GM12892 (cell line): ENCODE results near the gene SCLY. TPM values are rescaled to one million over a fixed set of nuclear protein-coding genes. Genes with fewer than 3 reads are reported as not detected.

ENCODE experiments used
- DNase-seq: peaks from one replicate; pipeline ENCODE4 v3.0.0; 2011; ENCODE audit not compliant: insufficient read length
- FAIRE-seq: peaks from 2 replicates; lab custom pipeline; 2011; peaks lifted over from hg19 to GRCh38; lab: Jason Lieb, UNC
- POLR2A ChIP-seq: IDR thresholded peaks from 2 replicates; pipeline ENCODE4 v1.6.1; 2011; ENCODE audit warnings: low read depth, low read length, control low read depth
- POLR2AphosphoS5 ChIP-seq: IDR thresholded peaks from 2 replicates; pipeline ENCODE4 v1.6.1; 2011; ENCODE audit warnings: low read depth, low read length, control low read depth
- TAF1 ChIP-seq: IDR thresholded peaks from 2 replicates; pipeline ENCODE4 v1.6.1; 2011; ENCODE audit warnings: low read depth, mild to moderate bottlenecking, control low read depth, low read length, borderline replicate concordance
- polyA plus RNA-seq: library from polyadenylated mRNA; unstranded; fragments of >200 nt; gene quantifications from one replicate; pipeline ENCODE4 v1.2.1, GENCODE V29; 2012; ENCODE audit warnings: missing spikeins, inconsistent platforms; ENCODE audit not compliant: missing spikeins

Gene SCLY, protein sequence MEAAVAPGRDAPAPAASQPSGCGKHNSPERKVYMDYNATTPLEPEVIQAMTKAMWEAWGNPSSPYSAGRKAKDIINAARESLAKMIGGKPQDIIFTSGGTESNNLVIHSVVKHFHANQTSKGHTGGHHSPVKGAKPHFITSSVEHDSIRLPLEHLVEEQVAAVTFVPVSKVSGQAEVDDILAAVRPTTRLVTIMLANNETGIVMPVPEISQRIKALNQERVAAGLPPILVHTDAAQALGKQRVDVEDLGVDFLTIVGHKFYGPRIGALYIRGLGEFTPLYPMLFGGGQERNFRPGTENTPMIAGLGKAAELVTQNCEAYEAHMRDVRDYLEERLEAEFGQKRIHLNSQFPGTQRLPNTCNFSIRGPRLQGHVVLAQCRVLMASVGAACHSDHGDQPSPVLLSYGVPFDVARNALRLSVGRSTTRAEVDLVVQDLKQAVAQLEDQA
- polyA plus RNA-seq, result 19.4 TPM

DNA sequence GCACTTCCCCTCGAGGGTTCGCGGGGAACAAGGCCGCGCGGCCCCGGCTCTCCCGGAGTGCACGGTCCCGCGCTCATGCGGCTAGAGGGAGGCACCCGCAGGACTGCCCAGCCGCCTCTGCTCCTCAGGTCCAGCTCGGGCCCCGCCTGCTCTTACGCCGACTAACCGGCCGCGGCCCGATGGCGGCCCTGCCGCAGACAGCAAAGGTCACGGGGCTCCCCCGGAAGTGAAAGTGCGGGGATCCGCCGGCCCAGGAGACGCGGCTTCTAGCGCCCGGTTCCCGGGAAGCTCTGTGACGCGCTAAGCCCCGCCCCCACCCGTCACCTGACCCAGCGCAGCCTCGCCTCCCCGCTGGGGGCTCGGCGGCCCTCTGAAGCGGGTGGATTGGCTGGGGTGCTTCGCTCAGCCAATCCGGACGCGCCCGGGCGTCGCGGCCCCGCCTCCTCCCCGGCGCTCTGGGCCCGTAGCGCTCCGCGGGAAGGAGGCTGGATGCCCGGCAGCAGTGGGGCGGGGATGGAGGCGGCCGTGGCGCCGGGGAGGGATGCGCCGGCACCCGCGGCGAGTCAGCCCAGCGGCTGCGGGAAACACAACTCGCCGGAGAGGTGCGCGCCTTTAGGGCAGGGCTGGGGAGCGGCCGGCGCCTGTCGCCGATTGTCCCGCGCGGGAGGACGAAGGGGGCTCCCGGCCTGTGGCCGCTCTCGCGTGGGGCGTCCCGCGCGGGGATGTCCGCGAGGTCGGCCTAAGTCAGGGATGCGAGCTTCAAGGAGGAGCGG is at the start of gene SCLY:
TSS of gene SCLY (plus strand) at position 460 of the 773 bp plus-strand sequence. CDS start at position 514, 54 bp downstream.
- peak; percentile 98 for FAIRE-seq
- TF ChIP-seq POLR2AphosphoS5 (0 out of 2 replicates have a peak, but pooled peaks have one; percentile 33), TAF1 (peak; percentile 47), POLR2A (peak; percentile 80; the same call in 1 of the 2 replicates)
- peak; percentile 98 for DNase-seq

DNA sequence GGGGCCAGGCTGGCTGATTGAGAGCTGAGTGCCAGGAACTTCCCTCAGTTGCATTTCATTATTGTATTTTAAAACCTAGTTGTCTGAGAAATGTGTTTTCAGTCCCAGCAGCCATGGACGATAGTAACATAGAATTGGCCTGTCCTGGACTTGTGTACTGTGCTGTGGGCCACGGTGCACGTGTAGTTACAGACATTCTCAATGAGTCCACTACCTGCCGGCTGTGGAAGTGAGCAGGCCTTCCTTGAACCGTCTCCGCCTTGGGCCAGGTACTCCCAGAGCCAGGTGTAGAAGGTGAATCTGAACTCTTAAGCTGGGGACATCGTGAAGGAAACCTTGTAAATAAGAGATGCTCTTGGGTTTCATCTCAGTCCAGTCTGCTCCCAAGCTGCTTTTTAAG is 47.0 kb upstream of the SCLY start:
- TF ChIP-seq POLR2A, result no peak
- no peak for TF ChIP-seq POLR2AphosphoS5
- no peak for TF ChIP-seq TAF1
- FAIRE-seq (no peak), DNase-seq (no peak)

DNA sequence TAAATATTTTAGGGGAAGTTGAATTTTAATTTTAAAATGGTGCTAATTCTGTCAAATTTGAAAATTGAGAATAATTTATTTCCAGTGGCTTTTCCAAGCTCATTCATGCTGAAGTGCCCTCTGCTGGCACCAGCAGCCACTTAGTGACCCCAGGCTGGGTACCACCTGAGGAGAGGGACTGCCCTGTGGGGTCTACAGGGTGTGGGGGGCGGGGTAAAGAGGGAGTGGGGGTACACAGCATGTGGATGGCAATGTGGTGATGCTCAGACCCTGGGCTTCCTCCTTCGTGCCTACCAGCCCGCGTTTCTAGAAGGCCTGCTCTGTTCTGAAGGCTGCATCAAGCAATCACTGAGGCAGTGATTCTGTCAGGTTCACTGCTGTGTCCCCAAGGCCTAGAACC is 45.1 kb upstream of the SCLY start:
- TF ChIP-seq POLR2AphosphoS5, result no peak
- TF ChIP-seq TAF1, result no peak
- no peak for TF ChIP-seq POLR2A
- no peak for FAIRE-seq
- DNase-seq, result no peak

DNA sequence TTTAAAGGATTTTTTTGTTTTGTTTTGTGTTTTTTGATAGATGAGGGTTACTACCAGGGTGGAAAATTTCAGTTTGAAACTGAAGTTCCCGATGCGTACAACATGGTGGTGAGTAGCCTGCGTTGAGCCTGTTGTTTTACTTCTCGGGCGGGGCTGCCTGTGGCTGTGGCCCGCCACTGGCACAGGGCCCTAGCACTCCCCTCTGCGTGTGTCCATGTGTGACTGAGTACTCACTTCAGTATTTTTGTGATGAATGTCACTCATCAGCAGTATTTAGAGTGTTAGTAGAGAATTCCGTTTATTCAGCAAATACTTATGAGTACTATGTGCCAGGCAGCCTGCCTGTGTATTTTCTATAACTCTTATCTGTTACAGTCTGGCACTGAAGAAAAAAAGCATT is 44.3 kb upstream of the SCLY start:
- FAIRE-seq, result no peak
- TF ChIP-seq POLR2A, result no peak
- no peak for TF ChIP-seq TAF1
- no peak for TF ChIP-seq POLR2AphosphoS5

DNA sequence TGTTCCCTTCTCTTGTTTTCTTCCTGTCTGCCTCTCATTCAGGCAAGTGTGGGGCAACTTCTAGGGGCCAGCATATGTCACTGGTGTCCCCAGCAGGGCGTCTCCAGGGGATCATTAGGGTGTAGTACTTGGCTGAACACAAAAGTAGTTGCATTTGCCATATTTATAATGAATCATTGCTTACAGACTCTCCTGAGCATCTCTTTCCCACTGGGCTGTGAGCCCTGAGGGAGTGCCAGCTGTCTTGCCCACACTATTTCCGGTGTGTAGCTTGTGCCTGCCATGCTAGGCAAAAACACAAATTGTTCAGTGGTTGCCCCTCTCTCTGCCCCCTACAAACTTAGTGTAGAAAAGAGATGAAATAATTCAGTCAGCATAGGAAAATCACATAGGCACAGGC is 40.8 kb upstream of the SCLY start:
- TF ChIP-seq TAF1 (no peak), POLR2AphosphoS5 (no peak), POLR2A (no peak)
- no peak for DNase-seq
- FAIRE-seq, result no peak

More for the DNA sequence above, 44.3 kb upstream of the SCLY start:
- DNase-seq, result no peak

DNA sequence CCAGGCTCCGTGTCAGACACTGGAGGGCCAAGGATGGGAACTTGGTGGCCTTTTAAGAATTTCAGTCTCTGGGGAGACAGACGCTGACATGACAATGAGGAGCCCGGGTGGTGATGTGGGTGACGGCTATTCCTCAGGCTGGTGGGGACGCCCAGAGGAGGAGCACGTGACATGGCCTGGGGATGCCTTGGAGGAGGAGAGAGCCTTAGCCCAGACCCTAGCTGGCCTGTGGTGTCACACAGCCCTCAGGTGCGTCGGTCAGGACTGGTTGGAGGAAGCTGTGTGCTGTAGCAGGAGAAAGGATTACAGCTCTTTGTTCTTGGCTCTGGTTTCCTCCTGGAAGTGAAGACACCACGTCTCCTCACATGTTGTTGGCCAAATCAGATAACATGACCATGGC is 40.0 kb upstream of the SCLY start:
- DNase-seq (no peak), FAIRE-seq (no peak)
- TF ChIP-seq POLR2AphosphoS5 (no peak), TAF1 (no peak), POLR2A (no peak)

DNA sequence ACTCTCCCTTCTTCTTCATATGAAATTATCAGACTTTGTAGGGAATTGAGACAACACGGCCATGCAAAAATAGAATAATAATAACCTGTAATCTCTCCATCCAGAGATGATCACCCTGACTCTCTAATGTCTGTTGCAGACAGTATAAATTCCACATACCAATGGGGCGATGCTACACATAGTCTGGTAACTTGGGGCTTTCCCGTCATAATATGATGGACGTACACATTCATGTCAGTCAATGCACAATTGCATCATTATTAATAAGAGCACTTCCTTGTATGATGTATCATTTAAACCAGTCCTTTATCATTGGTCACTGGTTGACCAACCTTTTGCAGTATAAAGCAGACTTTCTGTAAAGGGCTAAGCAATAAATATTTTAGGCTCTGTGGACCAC is 39.5 kb upstream of the SCLY start:
- no peak for FAIRE-seq
- DNase-seq, result no peak
- TF ChIP-seq POLR2AphosphoS5, result no peak
- no peak for TF ChIP-seq POLR2A
- TF ChIP-seq TAF1, result no peak

DNA sequence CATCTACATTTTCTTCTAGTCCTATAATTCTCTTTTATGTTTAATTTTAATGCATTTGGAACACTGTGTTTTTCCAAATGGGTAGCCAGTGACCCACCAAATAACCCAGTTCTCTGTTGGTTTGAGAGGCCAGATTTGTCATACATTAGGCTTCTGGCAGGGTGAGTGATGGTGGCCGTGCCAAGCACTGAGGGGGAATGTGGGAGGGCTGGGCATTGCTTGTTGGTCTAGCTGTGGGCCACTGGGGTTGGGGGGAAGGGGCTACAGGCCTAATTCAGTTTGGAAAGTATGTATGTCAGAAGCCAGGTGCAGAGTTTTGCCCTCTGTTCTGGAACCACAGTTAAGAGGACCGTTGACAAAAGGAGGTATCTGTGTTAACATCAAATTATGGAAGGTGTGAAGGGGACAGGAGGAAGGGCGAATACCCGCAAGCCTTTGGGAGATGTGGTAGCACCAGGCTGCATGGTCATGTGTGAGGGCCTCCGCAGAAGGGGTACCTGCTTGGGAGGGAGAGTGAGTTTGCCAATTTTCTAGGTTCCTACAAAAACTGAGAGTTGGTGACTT is 38.1 kb upstream of the SCLY start:
- FAIRE-seq (no peak), DNase-seq (no peak)
- no peak for TF ChIP-seq POLR2AphosphoS5
- TF ChIP-seq POLR2A, result no peak
- no peak for TF ChIP-seq TAF1

DNA sequence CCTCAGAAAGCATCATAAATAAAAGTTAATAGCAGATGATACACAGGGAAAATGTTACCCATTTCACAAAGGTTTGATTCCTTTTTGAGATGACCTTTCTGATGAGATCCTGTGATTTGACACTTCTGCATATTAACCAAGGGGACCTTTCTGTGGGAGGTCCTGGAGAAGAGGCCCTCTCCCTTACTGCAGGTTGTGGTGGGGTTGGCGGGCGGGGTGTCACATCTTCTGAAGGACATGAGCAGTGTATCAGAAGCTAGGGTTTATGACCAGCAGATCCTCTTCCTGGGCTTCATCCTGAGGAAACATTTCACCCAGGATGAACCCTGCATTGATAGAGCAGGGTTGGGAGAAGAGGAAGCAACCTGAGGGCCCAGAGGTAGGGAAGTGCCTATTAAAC is 37.2 kb upstream of the SCLY start:
- FAIRE-seq, result no peak
- TF ChIP-seq TAF1, result no peak
- no peak for TF ChIP-seq POLR2AphosphoS5
- no peak for TF ChIP-seq POLR2A
- DNase-seq, result no peak

DNA sequence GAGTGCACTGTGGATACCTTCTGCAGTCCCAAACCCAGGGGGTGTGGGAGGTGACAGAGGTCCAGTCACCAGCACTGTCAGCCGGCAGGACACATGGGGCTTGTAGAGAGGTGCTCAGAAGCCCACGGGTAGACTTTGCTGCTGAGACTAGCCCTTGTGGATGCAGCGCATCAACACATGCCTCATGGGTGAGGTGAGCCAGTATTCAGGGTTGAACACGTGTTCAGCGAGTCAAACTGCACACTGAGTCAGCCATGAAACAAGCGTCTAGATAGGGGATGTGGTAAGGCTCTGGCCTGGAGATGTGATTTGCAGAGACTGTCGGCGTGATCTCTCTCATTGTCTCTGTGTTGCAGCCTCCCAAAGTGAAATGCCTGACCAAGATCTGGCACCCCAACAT is 35.8 kb upstream of the SCLY start:
- TF ChIP-seq TAF1 (no peak), POLR2AphosphoS5 (no peak)
- no peak for FAIRE-seq
- DNase-seq, result no peak

DNA sequence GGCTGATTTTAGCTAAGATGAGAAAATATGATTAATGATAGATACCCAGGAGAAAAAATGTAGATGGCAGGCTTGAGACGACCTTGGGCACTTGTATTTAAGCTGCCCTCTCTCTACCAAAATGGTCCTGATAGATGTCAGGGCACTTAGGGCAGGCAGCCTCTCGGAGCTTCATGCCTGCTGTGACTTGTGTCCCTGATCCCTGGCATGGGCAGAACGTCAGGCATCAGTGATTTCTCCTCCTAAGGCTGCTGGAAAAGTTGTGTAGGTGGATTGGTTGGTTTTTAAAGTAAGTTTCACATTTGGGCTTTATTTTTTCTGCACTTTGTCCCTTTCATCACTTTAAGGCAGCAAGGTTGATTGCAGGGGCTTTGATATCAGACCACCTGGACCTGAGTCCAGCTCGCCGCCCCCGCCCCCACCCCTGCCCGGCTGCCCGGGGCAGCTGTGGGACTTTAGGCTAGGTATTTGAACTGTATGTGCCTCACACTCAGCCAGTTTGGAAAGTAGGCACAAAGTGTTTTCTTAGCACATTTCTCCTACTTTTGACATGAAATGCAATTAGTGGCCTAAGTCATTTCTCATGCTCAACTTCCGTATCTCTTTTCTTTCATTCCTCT is 35.0 kb upstream of the SCLY start:
- DNase-seq (no peak), FAIRE-seq (no peak)
- TF ChIP-seq POLR2A, result no peak
- no peak for TF ChIP-seq TAF1
- no peak for TF ChIP-seq POLR2AphosphoS5

DNA sequence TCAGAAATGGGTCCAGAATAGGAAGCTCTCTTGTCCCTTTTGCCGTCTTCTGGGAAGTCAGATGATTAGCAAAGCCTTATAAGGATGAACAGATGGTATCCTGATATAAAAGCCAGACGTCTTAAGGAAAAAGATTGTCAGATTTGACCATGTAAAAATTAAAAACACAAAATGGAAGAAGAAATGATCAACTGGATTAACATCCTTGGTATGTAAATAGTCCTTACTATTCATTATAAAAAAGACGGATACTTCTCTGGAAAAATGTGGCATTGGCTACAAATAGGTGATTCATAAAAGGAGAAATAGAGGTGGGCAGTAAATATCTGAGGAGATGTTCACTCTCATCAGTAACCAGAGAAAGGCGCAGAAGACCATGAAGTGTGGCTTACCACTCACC is 33.7 kb upstream of the SCLY start:
- TF ChIP-seq TAF1 (no peak), POLR2A (no peak)
- DNase-seq (no peak), FAIRE-seq (no peak)
